ENCODE results near the gene TBC1D22A.

Gene TBC1D22A

DNA sequence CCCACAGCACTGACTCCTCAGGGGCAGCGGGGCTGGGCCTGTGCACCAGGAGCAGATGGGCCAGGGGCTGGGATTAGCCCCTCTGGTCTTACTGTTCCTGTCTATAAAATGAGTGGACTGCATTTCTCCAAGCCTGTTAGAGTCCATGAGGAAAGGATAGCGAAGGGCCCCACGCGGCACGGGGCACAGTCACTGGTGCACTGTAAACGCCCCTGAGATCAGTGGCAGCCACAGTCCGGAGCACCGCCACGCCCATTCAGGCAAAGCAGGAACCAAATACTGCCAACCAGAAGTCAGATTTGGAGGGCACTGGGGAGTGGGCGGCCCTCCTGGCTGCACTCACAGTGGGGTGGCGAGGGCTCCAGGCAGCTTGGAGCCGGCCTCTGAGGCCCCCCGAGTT, 387.5 kb downstream of the TBC1D22A start:
- TF ChIP-seq Cebpa-rat (IDR thresholded peaks at IDR 0.05) = no peak
- peak overlapping the region; percentile 70 to 93 (median 87) for H3K4me2 ChIP-seq
- peaks cover 0 to 4% (median 0%) of the 10 kb centered on the region in 11 experiments; a peak in 3 of 22 replicates for H3K9me3 ChIP-seq (replicated peaks in 1 of 11)
- H3K9ac ChIP-seq = no peak overlapping the region
- peaks cover 75 to 100% (median 84%) of the 10 kb centered on the region in 11 experiments for H4K20me1 ChIP-seq
- H3K27ac ChIP-seq = peak overlapping the region in 1 of 11 experiments; percentile 8; a peak in 1 of 22 replicates
- H3K36me3 ChIP-seq = peaks cover 0 to 12% (median 0%) of the 10 kb centered on the region in 11 experiments; a peak in 4 of 22 replicates
- peaks cover 45 to 67% (median 52%) of the 10 kb centered on the region in 10 experiments for H3K4me1 ChIP-seq
- H3K27me3 ChIP-seq = no peaks in the 10 kb centered on the region
- no peak overlapping the region for H3K4me3 ChIP-seq

DNA sequence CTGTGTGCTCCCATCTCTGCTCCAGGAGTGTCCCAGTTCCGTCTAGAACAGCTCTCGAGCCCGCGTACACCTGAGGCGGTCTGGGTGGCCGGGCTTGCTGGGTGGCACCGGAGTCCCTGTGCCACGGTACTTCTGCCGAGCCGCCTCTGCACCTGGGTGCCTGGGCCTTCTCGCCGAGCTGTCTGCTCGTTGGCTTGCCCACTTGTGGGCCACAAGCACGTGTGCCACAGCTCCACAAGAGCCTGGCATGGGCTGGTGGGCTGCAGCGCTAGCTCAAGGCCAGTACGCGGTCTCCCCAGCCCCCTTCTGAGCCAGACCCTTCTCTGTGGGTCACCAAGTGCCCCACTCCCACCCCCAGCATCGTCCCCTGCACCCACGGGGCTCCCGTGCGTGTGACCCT, 388.0 kb downstream of the TBC1D22A start:
- Histone ChIP-seq H3K27ac (no peak overlapping the region; a peak in 1 of 22 replicates), H3K4me3 (no peak overlapping the region), H3K36me3 (peaks cover 0 to 17% (median 0%) of the 10 kb centered on the region in 11 experiments; a peak in 4 of 22 replicates), H3K4me2 (peak overlapping the region in 10 of 11 experiments; percentile 72 to 93 (median 88); a peak in 19 of 22 replicates), H3K9me3 (replicated peaks in 1 of 11) (peaks cover 0 to 4% (median 0%) of the 10 kb centered on the region in 11 experiments; a peak in 3 of 22 replicates), H3K27me3 (no peaks in the 10 kb centered on the region), H3K9ac (no peak overlapping the region), H4K20me1 (peaks cover 77 to 100% (median 89%) of the 10 kb centered on the region in 11 experiments), H3K4me1 (peaks cover 45 to 67% (median 52%) of the 10 kb centered on the region in 10 experiments)
- no peak for TF ChIP-seq Cebpa-rat (IDR thresholded peaks at IDR 0.05)

DNA sequence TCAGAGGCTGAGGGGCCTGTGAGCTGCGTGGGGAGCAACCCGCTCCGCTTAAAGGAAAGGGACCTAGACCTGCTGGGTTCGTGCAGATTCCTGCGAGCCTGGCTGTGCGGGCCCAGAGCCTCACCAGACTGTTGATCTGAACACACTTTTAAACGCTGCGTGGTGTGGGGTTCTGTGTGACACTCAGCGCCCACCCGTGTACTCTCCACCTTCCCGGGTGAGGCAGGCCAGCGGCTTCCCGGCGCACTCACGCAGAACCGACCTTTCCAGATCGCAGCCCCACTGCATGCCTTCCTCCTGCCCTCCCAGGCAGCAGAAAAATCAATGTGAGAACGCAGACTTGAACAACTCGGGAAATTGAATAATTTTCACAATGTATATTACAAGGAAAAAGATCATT, 388.6 kb downstream of the TBC1D22A start:
- Histone ChIP-seq H4K20me1 (peaks cover 72 to 100% (median 86%) of the 10 kb centered on the region in 11 experiments), H3K9ac (peak overlapping the region in 4 of 11 experiments; percentile 29 to 37 (median 32); a peak in 4 of 22 replicates), H3K9me3 (replicated peaks in 1 of 11) (peaks cover 0 to 4% (median 0%) of the 10 kb centered on the region in 11 experiments; a peak in 3 of 22 replicates), H3K27me3 (no peaks in the 10 kb centered on the region), H3K36me3 (peaks cover 0 to 20% (median 0%) of the 10 kb centered on the region in 11 experiments; a peak in 4 of 22 replicates), H3K4me3 (no peak overlapping the region), H3K4me2 (peak overlapping the region; percentile 54 to 93 (median 87)), H3K4me1 (peaks cover 45 to 67% (median 52%) of the 10 kb centered on the region in 10 experiments), H3K27ac (peak overlapping the region in 2 of 11 experiments; percentile 25 to 50; a peak in 3 of 22 replicates)
- TF ChIP-seq Cebpa-rat (IDR thresholded peaks at IDR 0.05) = no peak

DNA sequence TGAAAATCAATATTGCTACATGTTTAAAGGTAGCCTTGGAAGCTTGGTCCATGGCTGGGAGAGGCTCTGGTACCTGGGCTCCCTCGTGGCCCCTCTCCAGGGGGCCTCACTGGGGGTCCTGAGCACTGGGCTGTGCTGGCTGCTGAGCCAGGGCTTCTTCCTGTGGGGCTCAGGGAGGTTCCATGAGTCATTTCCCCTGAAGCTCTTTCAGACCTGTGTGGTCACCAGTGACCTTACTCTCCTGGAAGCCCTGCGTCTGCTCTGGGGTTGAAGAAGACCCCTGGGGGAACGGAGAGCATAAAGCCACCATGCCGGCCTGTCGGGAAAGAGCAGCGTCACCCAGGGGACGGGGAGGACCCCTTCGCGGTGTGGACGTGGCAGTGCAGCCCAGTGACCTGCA, 389.0 kb downstream of the TBC1D22A start:
- H3K36me3 ChIP-seq = peaks cover 0 to 24% (median 0%) of the 10 kb centered on the region in 11 experiments; a peak in 4 of 22 replicates
- H3K27ac ChIP-seq = peak overlapping the region in 4 of 11 experiments; percentile 27 to 53 (median 46); a peak in 6 of 22 replicates
- peaks cover 69 to 100% (median 85%) of the 10 kb centered on the region in 11 experiments for H4K20me1 ChIP-seq
- peak overlapping the region; percentile 54 to 93 (median 87); a peak in 21 of 22 replicates for H3K4me2 ChIP-seq
- peak overlapping the region in 5 of 11 experiments; percentile 23 to 37 (median 29); a peak in 4 of 22 replicates for H3K9ac ChIP-seq
- no peaks in the 10 kb centered on the region for H3K27me3 ChIP-seq
- no peak for TF ChIP-seq Cebpa-rat (IDR thresholded peaks at IDR 0.05)
- H3K4me1 ChIP-seq = peaks cover 45 to 67% (median 52%) of the 10 kb centered on the region in 10 experiments
- peaks cover 0 to 4% (median 0%) of the 10 kb centered on the region in 11 experiments; a peak in 3 of 22 replicates for H3K9me3 ChIP-seq (replicated peaks in 1 of 11)
- H3K4me3 ChIP-seq = no peak overlapping the region

DNA sequence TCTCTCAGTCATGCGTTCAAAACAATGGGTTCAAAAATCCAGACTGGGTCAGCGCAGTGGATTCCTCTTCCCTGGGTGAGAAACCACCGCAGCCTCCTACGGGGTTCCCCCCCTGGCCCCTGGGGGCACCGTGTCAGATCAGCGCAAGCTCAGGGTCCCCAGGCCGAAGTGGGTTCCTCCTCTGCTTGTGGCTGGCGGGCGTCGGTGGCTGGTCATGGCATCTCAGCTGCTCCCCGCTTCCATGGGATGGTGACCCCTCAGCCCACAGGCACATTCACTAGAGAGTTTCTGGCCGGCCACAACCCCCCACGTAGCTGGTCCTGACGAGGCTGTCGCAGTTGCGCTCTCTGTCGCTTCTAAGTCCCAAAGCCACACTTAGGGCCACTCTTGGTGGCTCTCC, 389.8 kb downstream of the TBC1D22A start:
- H3K9ac ChIP-seq = peak overlapping the region in 1 of 11 experiments; percentile 23; a peak in 1 of 22 replicates
- H3K27me3 ChIP-seq = no peaks in the 10 kb centered on the region
- no peak for TF ChIP-seq Cebpa-rat (IDR thresholded peaks at IDR 0.05)
- peaks cover 0 to 4% (median 0%) of the 10 kb centered on the region in 11 experiments; a peak in 3 of 22 replicates for H3K9me3 ChIP-seq (replicated peaks in 1 of 11)
- peak overlapping the region in 3 of 11 experiments; percentile 43 to 53 (median 50); a peak in 3 of 22 replicates for H3K27ac ChIP-seq
- H3K4me3 ChIP-seq = no peak overlapping the region
- peak overlapping the region in 9 of 11 experiments; percentile 82 to 93 (median 88); a peak in 17 of 22 replicates for H3K4me2 ChIP-seq
- peaks cover 62 to 100% (median 84%) of the 10 kb centered on the region in 11 experiments for H4K20me1 ChIP-seq
- peaks cover 0 to 32% (median 0%) of the 10 kb centered on the region in 11 experiments; a peak in 4 of 22 replicates for H3K36me3 ChIP-seq
- peaks cover 45 to 65% (median 52%) of the 10 kb centered on the region in 10 experiments for H3K4me1 ChIP-seq

DNA sequence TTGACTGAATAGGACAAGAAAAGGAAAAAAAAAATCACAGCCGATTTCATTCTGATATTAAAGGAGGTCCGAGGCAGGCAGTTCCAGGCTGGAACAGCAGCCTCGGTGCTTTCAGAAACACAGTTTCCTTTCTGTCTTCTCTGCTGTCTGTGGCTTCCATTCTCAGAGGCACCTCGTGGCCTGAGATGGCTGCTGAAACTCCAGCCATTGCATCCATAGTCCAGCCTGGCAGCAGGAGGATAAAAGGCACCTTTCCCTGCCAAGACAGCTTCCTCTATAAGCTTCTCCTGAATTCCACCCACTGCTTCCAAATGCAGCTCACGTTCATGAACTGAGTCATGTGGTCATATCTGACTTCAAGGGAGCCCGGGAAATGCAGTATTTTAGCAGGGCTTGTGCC, 390.5 kb downstream of the TBC1D22A start:
- H3K4me2 ChIP-seq = no peak overlapping the region
- no peak for TF ChIP-seq Cebpa-rat (IDR thresholded peaks at IDR 0.05)
- no peaks in the 10 kb centered on the region for H3K27me3 ChIP-seq
- no peak overlapping the region for H3K9ac ChIP-seq
- peaks cover 57 to 100% (median 84%) of the 10 kb centered on the region in 11 experiments for H4K20me1 ChIP-seq
- peaks cover 0 to 4% (median 0%) of the 10 kb centered on the region in 11 experiments; a peak in 3 of 22 replicates for H3K9me3 ChIP-seq (replicated peaks in 1 of 11)
- peaks cover 0 to 39% (median 0%) of the 10 kb centered on the region in 11 experiments; a peak in 5 of 22 replicates for H3K36me3 ChIP-seq
- H3K27ac ChIP-seq = no peak overlapping the region
- H3K4me1 ChIP-seq = peaks cover 39 to 58% (median 46%) of the 10 kb centered on the region in 10 experiments
- no peak overlapping the region for H3K4me3 ChIP-seq

DNA sequence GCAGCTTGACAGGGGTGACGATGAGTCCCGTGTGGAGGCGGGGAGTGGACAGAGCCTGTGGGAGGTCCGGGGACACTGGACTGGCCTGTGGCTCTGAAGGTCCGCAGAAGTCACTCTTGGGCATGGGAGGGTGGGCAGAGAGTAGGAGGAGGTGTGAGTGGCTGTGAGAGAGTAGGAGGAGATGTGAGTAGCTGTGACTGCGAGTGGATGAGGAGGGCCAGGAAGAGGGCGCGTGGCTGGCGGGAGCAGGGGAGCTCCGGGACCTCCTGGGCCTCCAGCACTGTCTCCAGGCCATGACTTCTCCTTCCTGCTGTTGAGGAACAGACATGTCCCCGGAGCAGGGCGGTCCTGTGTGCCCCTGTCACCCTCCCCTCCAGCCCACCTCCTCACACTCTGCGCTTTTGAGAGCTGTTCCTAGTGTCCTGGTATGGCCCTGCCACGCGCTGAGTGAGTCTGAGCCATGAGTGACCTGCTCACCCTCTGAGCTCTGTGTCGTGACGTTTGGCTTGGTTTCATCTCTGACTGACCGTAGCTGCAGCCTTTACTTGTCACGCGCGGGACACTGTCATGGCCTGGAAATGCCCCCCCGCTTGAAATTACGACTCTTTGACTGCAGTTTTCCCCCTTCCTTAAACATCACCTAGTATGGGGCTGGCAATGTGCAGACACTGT, 391.5 kb downstream of the TBC1D22A start:
- Histone ChIP-seq H3K4me1 (peaks cover 28 to 47% (median 35%) of the 10 kb centered on the region in 10 experiments), H3K4me3 (no peak overlapping the region), H3K4me2 (no peak overlapping the region), H4K20me1 (peaks cover 50 to 98% (median 81%) of the 10 kb centered on the region in 11 experiments), H3K27me3 (no peaks in the 10 kb centered on the region), H3K36me3 (peaks cover 0 to 49% (median 6%) of the 10 kb centered on the region in 11 experiments; a peak in 12 of 22 replicates), H3K9ac (no peak overlapping the region), H3K27ac (no peak overlapping the region), H3K9me3 (replicated peaks in 1 of 11) (peaks cover 0 to 4% (median 0%) of the 10 kb centered on the region in 11 experiments; a peak in 3 of 22 replicates)
- no peak for TF ChIP-seq Cebpa-rat (IDR thresholded peaks at IDR 0.05)

DNA sequence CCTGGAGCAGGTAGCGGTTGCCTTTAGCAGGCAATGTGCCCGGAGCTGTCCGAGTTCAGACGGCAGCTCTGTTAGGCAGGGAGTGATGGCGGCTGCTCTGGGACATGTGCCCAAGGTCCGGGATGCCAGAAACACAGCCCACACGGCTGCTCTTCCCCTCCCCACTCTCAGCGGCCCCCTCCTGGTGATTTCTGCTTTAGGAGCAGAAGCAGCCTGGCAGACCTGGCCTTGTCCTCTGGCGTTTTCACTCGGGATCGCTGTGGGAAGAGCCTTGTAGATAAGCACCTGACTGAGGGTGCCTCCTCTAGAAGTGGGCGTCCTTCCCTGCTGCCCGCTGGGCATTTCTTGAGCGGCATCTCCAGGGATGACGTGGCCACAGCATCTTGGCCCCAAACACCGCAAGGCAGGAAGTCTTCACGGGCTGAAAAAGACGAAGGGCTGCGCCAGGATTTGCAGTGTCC, 392.2 kb downstream of the TBC1D22A start:
- H4K20me1 ChIP-seq = peaks cover 44 to 97% (median 74%) of the 10 kb centered on the region in 11 experiments
- H3K4me3 ChIP-seq = no peak overlapping the region

More for the DNA sequence above, 392.2 kb downstream of the TBC1D22A start:
- Histone ChIP-seq H3K4me2 (no peak overlapping the region), H3K27ac (no peak overlapping the region), H3K36me3 (peaks cover 0 to 56% (median 9%) of the 10 kb centered on the region in 11 experiments; a peak in 13 of 22 replicates), H3K9me3 (replicated peaks in 1 of 11) (peaks cover 0 to 4% (median 0%) of the 10 kb centered on the region in 11 experiments; a peak in 3 of 22 replicates), H3K9ac (no peak overlapping the region), H3K4me1 (peaks cover 22 to 41% (median 29%) of the 10 kb centered on the region in 10 experiments), H3K27me3 (no peaks in the 10 kb centered on the region)
- TF ChIP-seq Cebpa-rat (IDR thresholded peaks at IDR 0.05) = no peak
